K562 (cell line): Measurements from ENCODE around the gene SYT1. TPM values are rescaled to one million over a fixed set of nuclear protein-coding genes. Genes with fewer than 3 reads are reported as not detected.

Experiments
- ATAC-seq: fragments of 200-7000 bp; cut with Tn5 transposase; 3 replicates; pipeline ENCODE4 v1.9.1; 2020; ENCODE audit warnings: moderate library complexity
- BruUV-seq: library from RNA; stranded (reverse); fragments of 400-500 nt; replicated peaks from 2 replicates; lab custom pipeline; 2021; lab: Mats Ljungman, UMichigan
- CTCF ChIA-PET: fragments of 300-600 bp; formaldehyde crosslinking; extraction: SDS; loops from one replicate; lab custom pipeline; 2021; ENCODE audit warnings: low intra/inter-chr PET ratio; lab: Yijun Ruan, JAX
- POLR2A ChIA-PET: fragments of 300-600, 350-650 bp; sonication (Branson Sonifier 250); formaldehyde crosslinking; extraction: SDS; loops from one replicate; lab custom pipeline; 2021; ENCODE audit warnings: antibody characterized with exemption, inconsistent platforms; lab: Yijun Ruan, JAX
- DNase-seq, 4 experiments: peaks; one replicate each; pipeline versions ENCODE4 v3.0.0 to v3.0.0-alpha.2; 2011 to 2018; ENCODE audit warnings: low spot score in 3 of 4, mixed read lengths in 3 of 4; ENCODE audit errors: extremely low read depth in 1 of 4
- FAIRE-seq: peaks from 2 replicates; lab custom pipeline; 2011; peaks lifted over from hg19 to GRCh38; lab: Jason Lieb, UNC
- H2AFZ ChIP-seq: 2 replicates; pipeline ENCODE4 v1.6.0; 2011; ENCODE audit warnings: low read depth, low read length, control low read depth, inconsistent platforms
- H3K27ac ChIP-seq: fragments of 200-600 bp; 3 replicates; pipeline ENCODE4 v1.8.0; 2011; ENCODE audit warnings: low read depth, mild to moderate bottlenecking, control low read depth, inconsistent platforms, low read length, moderate library complexity, mixed read lengths; ENCODE audit errors: extremely low read depth
- H3K27me3 ChIP-seq, 2 experiments: fragments of 300-600 bp in 1 of 2; 2 replicates in 1 of 2; 3 replicates in 1 of 2; pipeline versions ENCODE4 v1.6.0 to v1.8.0; 2011; ENCODE audit warnings: inconsistent platforms in 2 of 2, low read length in 2 of 2, mild to moderate bottlenecking in 1 of 2, mixed read lengths in 1 of 2, moderate library complexity in 1 of 2; ENCODE audit not compliant: control insufficient read depth in 2 of 2, insufficient read depth in 2 of 2
- H3K36me3 ChIP-seq: fragments of 300-600 bp; 3 replicates; pipeline ENCODE4 v1.8.0; 2011; ENCODE audit warnings: mild to moderate bottlenecking, low read length, inconsistent platforms; ENCODE audit not compliant: control insufficient read depth, insufficient read depth
- H3K4me1 ChIP-seq, 2 experiments: fragments of 200-600 bp in 1 of 2; replicated peaks in 1 of 2; 2 replicates in 1 of 2; 3 replicates in 1 of 2; pipeline versions ENCODE4 v1.5.1 to v1.8.0; 2011; ENCODE audit warnings: inconsistent platforms in 2 of 2, low read length in 2 of 2, mild to moderate bottlenecking in 1 of 2, mixed read lengths in 1 of 2, moderate library complexity in 1 of 2; ENCODE audit not compliant: control insufficient read depth in 2 of 2, insufficient read depth in 2 of 2
- H3K4me2 ChIP-seq: 2 replicates; pipeline ENCODE4 v1.6.1; 2011; ENCODE audit warnings: low read length, control low read depth, inconsistent platforms, mixed read lengths; ENCODE audit not compliant: insufficient read depth
- H3K4me3 ChIP-seq: fragments of 200-600 bp; sonication (generic), shearing (Covaris generic); 2 replicates; pipeline ENCODE4 v1.5.1; 2016; ENCODE audit warnings: control low read depth, inconsistent platforms
- H3K79me2 ChIP-seq: fragments of 200-600 bp; 3 replicates; pipeline ENCODE4 v1.8.0; 2011; ENCODE audit warnings: low read length, inconsistent platforms; ENCODE audit not compliant: control insufficient read depth, insufficient read depth
- H3K9ac ChIP-seq, 2 experiments: 2 replicates each; pipeline versions ENCODE4 v1.6.0 to v1.6.1; 2011; ENCODE audit warnings: low read depth in 2 of 2, low read length in 2 of 2, control low read depth in 1 of 2, inconsistent platforms in 1 of 2, mild to moderate bottlenecking in 1 of 2, mixed read lengths in 1 of 2; ENCODE audit not compliant: insufficient read depth in 1 of 2
- H3K9me1 ChIP-seq: one replicate; pipeline ENCODE4 v1.6.0; 2011; ENCODE audit warnings: inconsistent platforms, mild to moderate bottlenecking, low read length, moderate library complexity; ENCODE audit not compliant: control insufficient read depth, insufficient read depth
- H3K9me3 ChIP-seq: replicated peaks from 2 replicates; pipeline ENCODE4 v1.5.1; 2011; ENCODE audit warnings: low read depth, low read length, inconsistent platforms; ENCODE audit not compliant: control insufficient read depth, insufficient read depth
- H4K20me1 ChIP-seq: replicated peaks from 2 replicates; pipeline ENCODE4 v1.6.1; 2011; ENCODE audit warnings: low read length, inconsistent platforms, mixed read lengths; ENCODE audit not compliant: control insufficient read depth, insufficient read depth
- GATA2 ChIP-seq: sonication (generic); formaldehyde crosslinking; IDR thresholded peaks from 2 replicates; pipeline ENCODE4 v1.4.0; 2020; ENCODE audit warnings: mild to moderate bottlenecking, missing genetic modification reagents
- HINFP ChIP-seq: fragments of 450-650 bp; conservative IDR thresholded peaks from 2 replicates; pipeline ENCODE4 v1.6.1; 2016; ENCODE audit warnings: missing genetic modification characterization, low read depth, mild to moderate bottlenecking, control low read depth, missing compliant biosample characterization
- HMBOX1 ChIP-seq: sonication (generic); IDR thresholded peaks from 2 replicates; pipeline ENCODE4 v1.6.1; 2016
- PHB ChIP-seq: fragments of 250-450 bp; sonication (Bioruptor Pico); IDR thresholded peaks from 2 replicates; pipeline ENCODE4 v1.5.0; 2021
- PML ChIP-seq: IDR thresholded peaks from 2 replicates; pipeline ENCODE4 v1.6.1; 2012; ENCODE audit warnings: low read length, inconsistent platforms
- WGBS: fragments of 100-300 bp; shearing (Covaris generic); methylation state at CpG from one replicate; pipeline ENCODE4 v1.1.6; 2016; ENCODE audit warnings: low coverage, mixed read lengths; ENCODE audit not compliant: insufficient coverage; ENCODE audit errors: missing lambda C conversion rate; 5-methylcytosine and 5-hydroxymethylcytosine counted together
- in situ Hi-C: fragments of 300-500 bp; cut with MboI; formaldehyde crosslinking; loops from 4 replicates; pipeline ENCODE4 v1.15.0; 2018; ENCODE audit warnings: inconsistent platforms, mixed read lengths
- intact Hi-C: fragments of 100-400 bp; cut with micrococcal nuclease; formaldehyde crosslinking; loops from 2 replicates; pipeline ENCODE4 v1.14.2; 2022
- polyA plus RNA-seq, 8 experiments: library from polyadenylated mRNA; depleted of rRNA in 4 of 8; stranded (reverse) in 5 of 8; unstranded in 3 of 8; fragments of >200 nt; fragmentation: Nextera tagmentation in 2 of 8; fragmentation: Illumina TruSeq in 1 of 8; extraction: Ambion mirVana in 2 of 8; extraction: Trizol in 1 of 8; gene quantifications; 2 replicates each; pipeline versions ENCODE4 v1.2.1 to v1.2.3, GENCODE V29; 2011 to 2014; ENCODE audit warnings: inconsistent platforms in 1 of 8, missing spikeins in 1 of 8
- total RNA-seq, 7 experiments: library from RNA; depleted of rRNA in 6 of 7; stranded (reverse); fragments of >200 nt in 6 of 7; fragmentation: Illumina TruSeq in 2 of 7; extraction: Trizol in 2 of 7; gene quantifications; 2 replicates each; pipeline versions ENCODE4 v1.2.1 to v1.2.3, GENCODE V29; 2011 to 2021; ENCODE audit warnings: low replicate concordance in 1 of 7

SYT1 gene
- total and polyA plus RNA-seq, 9 of the 15 experiments (the other 6 are each of a cell fraction or from before 2014, with no cell fraction given) = 0.03 to 0.13 (median 0.07) TPM; not detected in 4

- BruUV-seq = no TSS peak
- in situ Hi-C loops = no loop called here
- Histone ChIP-seq H3K9me1 (no peaks in the 10 kb centered on the region), H3K4me3 (no peak overlapping the region), H3K4me2 (no peak overlapping the region), H3K9ac (no peak overlapping the region), H4K20me1 (no peaks in the 10 kb centered on the region), H3K36me3 (no peaks in the 10 kb centered on the region), H3K4me1 (no peaks in the 10 kb centered on the region), H3K27me3 (no peaks in the 10 kb centered on the region), H2AFZ (no peak overlapping the region), H3K9me3 (no peaks in the 10 kb centered on the region; the same call in 1 of the 2 replicates), H3K79me2 (no peaks in the 10 kb centered on the region), H3K27ac (no peak overlapping the region)
- 0% methylated on average over 4 of the region's 4 CpGs for WGBS
- FAIRE-seq (no peak), DNase-seq (no peak), ATAC-seq (no peak)
- ChIA-PET CTCF (no interaction called here), POLR2A (no interaction called here)
- intact Hi-C loops = no loop called here
- TF ChIP-seq HMBOX1 (no peak), PML (no peak), GATA2 (CRISPR knock-in tag) (no peak), HINFP (tag) (no peak), PHB (no peak)
These were observed 617.7 kb downstream of the SYT1 start for GRCh38 chr12:79482323-79482722.
